SK-N-SH treated with all-trans-retinoic acid at 6 μM for 48 hours (cell line): ENCODE results near the gene COL15A1.

ENCODE experiments used
- ATAC-seq: fragments of 200-7000 bp; cut with Tn5 transposase; 3 replicates; pipeline ENCODE4 v1.9.1; 2020; ENCODE audit warnings: mild to moderate bottlenecking, moderate library complexity
- ARNTL ChIP-seq: fragments of 450-650 bp; formaldehyde crosslinking; IDR thresholded peaks from 2 replicates; pipeline ENCODE4 v1.5.0; 2020; ENCODE audit warnings: low read depth, mild to moderate bottlenecking, moderate library complexity, borderline replicate concordance
- BACH2 ChIP-seq: fragments of 250-450 bp; sonication (Bioruptor Pico); IDR thresholded peaks from 2 replicates; pipeline ENCODE4 v1.9.0; 2021; ENCODE audit warnings: mild to moderate bottlenecking, borderline replicate concordance
- CSDC2 ChIP-seq: fragments of 250-450 bp; sonication (Bioruptor Pico); IDR thresholded peaks from 2 replicates; pipeline ENCODE4 v1.5.0; 2020; ENCODE audit warnings: mild to moderate bottlenecking, moderate library complexity
- ESRRG ChIP-seq: fragments of 250-450 bp; sonication (Bioruptor Pico); IDR thresholded peaks from 2 replicates; pipeline ENCODE4 v1.6.1; 2021; ENCODE audit warnings: mild to moderate bottlenecking
- GLIS3 ChIP-seq: fragments of 250-450 bp; sonication (Bioruptor Pico); IDR thresholded peaks from 2 replicates; pipeline ENCODE4 v1.5.0; 2020; ENCODE audit warnings: mild to moderate bottlenecking, moderate library complexity
- ISL1 ChIP-seq: fragments of 250-450 bp; sonication (Bioruptor Pico); IDR thresholded peaks from 2 replicates; pipeline ENCODE4 v2.1.2; 2022; ENCODE audit warnings: mild to moderate bottlenecking, moderate library complexity
- OSR1 ChIP-seq: fragments of 250-450 bp; sonication (Bioruptor Pico); IDR thresholded peaks from 2 replicates; pipeline ENCODE4 v1.8.0; 2022; ENCODE audit warnings: moderate library complexity, mild to moderate bottlenecking, inconsistent platforms
- PPARA ChIP-seq: fragments of 250-450 bp; sonication (Bioruptor Pico); IDR thresholded peaks from 2 replicates; pipeline ENCODE4 v1.5.0; 2020; ENCODE audit warnings: mild to moderate bottlenecking, borderline replicate concordance
- RARB ChIP-seq: fragments of 250-450 bp; sonication (Bioruptor Pico); IDR thresholded peaks from 2 replicates; pipeline ENCODE4 v1.8.0; 2021; ENCODE audit warnings: mild to moderate bottlenecking, moderate library complexity
- SNAI2 ChIP-seq: fragments of 250-450 bp; sonication (Bioruptor Pico); IDR thresholded peaks from 2 replicates; pipeline ENCODE4 v1.5.0; 2020; ENCODE audit warnings: mild to moderate bottlenecking, moderate library complexity
- TCF4 ChIP-seq: fragments of 250-450 bp; sonication (Bioruptor Pico); IDR thresholded peaks from 2 replicates; pipeline ENCODE4 v1.8.0; 2021; ENCODE audit warnings: mild to moderate bottlenecking, moderate library complexity, borderline replicate concordance
- TOX ChIP-seq: fragments of 250-450 bp; sonication (Bioruptor Pico); IDR thresholded peaks from 2 replicates; pipeline ENCODE4 v1.8.0; 2021; ENCODE audit warnings: mild to moderate bottlenecking, moderate library complexity, borderline replicate concordance
- ZC3H10 ChIP-seq: fragments of 250-450 bp; sonication (Bioruptor Pico); IDR thresholded peaks from 2 replicates; pipeline ENCODE4 v1.5.1; 2021; ENCODE audit warnings: mild to moderate bottlenecking, moderate library complexity
- ZFP3 ChIP-seq: fragments of 250-450 bp; sonication (Bioruptor Pico); IDR thresholded peaks from 2 replicates; pipeline ENCODE4 v1.5.0; 2020; ENCODE audit warnings: mild to moderate bottlenecking, moderate library complexity
- ZFP30 ChIP-seq: fragments of 450-650 bp; formaldehyde crosslinking; IDR thresholded peaks from 2 replicates; pipeline ENCODE4 v1.5.0; 2022; ENCODE audit warnings: mild to moderate bottlenecking, moderate library complexity
- ZNF565 ChIP-seq: fragments of 450-650 bp; formaldehyde crosslinking; conservative IDR thresholded peaks from 2 replicates; pipeline ENCODE4 v1.5.0; 2020; ENCODE audit warnings: low read depth, mild to moderate bottlenecking, moderate library complexity
- ZNF70 ChIP-seq: fragments of 450-650 bp; formaldehyde crosslinking; IDR thresholded peaks from 2 replicates; pipeline ENCODE4 v1.5.0; 2020; ENCODE audit warnings: mild to moderate bottlenecking, moderate library complexity
- ZNF8 ChIP-seq: fragments of 450-650 bp; formaldehyde crosslinking; IDR thresholded peaks from 2 replicates; pipeline ENCODE4 v1.5.0; 2020; ENCODE audit warnings: mild to moderate bottlenecking, moderate library complexity
- TF ChIP-seq, protein P1 (sequence below): fragments of 250-450 bp; sonication (Bioruptor Pico); IDR thresholded peaks from 2 replicates; pipeline ENCODE4 v1.5.1; 2021; ENCODE audit warnings: mild to moderate bottlenecking, moderate library complexity
- TF ChIP-seq, protein P2 (sequence below): fragments of 250-450 bp; sonication (Bioruptor Pico); IDR thresholded peaks from 2 replicates; pipeline ENCODE4 v1.8.0; 2021; ENCODE audit warnings: low read depth, mild to moderate bottlenecking, moderate library complexity, borderline replicate concordance
- TF ChIP-seq, protein P3 (sequence below): fragments of 250-450 bp; sonication (Bioruptor Pico); IDR thresholded peaks from 2 replicates; pipeline ENCODE4 v1.8.0; 2020; ENCODE audit warnings: mild to moderate bottlenecking, moderate library complexity, borderline replicate concordance
- TF ChIP-seq, protein P4 (sequence below): fragments of 250-450 bp; sonication (Bioruptor Pico); IDR thresholded peaks from 2 replicates; pipeline ENCODE4 v1.5.1; 2020; ENCODE audit warnings: low read depth, mild to moderate bottlenecking, moderate library complexity

Gene COL15A1

DNA sequence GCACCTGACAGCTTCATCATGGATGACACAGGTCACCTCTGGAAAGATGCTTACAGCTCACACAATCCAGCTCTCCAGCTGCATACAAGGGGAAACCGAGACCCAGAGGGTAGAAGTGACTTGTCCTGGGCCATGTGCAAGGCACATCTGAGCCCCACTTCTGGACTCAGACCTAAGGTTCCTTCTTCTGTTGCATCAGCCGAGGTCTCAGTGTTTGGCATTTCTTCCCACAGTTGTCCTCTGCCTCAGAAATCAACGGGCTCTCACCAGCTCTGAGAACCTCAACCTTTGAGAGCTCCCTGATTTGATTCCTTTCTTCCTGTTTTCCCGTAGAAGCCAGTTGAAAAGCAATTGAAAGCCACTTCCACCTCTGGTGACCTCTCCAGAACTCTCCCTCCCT is 38.7 kb upstream of the COL15A1 start:
- no peak for TF ChIP-seq OSR1 (CRISPR knock-in tag)
- ATAC-seq, result no peak

DNA sequence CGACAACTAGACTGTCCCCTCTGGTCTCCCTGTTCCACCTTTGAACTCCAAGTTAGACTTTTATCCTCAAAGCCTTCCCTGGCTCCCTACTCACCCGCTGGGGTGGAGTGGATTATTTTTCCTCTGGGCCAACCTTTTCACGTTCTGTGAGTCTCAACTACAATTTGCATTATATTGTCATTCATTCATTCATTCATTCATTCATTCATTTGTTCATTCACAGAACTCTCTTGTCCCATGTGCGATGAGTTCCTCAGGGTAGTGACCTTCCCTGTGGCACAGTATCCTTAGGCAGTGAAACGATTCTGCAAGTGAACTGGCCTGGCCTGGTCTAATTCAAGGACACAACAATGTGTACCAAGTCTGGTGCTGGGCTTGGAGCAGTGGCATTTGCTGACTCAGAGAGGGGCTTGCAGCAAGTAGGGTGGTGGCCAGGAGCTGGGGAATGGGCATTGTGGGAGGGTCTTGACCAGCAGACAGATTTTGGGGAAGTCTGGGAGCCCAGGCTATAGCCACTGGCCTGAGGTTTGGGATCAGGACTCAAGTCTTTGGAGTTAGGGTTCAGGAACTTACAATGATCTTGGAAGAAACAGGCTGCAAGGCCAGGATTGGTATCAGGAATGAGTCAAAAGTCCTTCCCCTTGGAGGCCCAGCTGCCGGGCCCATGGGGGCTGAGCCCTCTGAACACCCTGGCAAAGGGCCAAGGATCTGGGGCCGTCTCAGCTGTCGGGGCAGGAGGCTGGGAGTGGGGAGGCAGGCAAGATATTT is 37.2 kb upstream of the COL15A1 start:
- no peak for ATAC-seq
- TF ChIP-seq GLIS3 (CRISPR knock-in tag) (no peak), BACH2 (no peak), ZNF70 (no peak), ZFP3 (no peak), ZFP30 (no peak), ESRRG (CRISPR knock-in tag) (no peak), OSR1 (CRISPR knock-in tag) (no peak), TCF4 (CRISPR knock-in tag) (no peak), RARB (CRISPR knock-in tag) (no peak), CSDC2 (no peak), SNAI2 (CRISPR knock-in tag) (no peak), TOX (no peak), ISL1 (CRISPR knock-in tag) (no peak), ZNF565 (no peak), PPARA (CRISPR knock-in tag) (no peak), ZC3H10 (no peak)
- TF ChIP-seq, protein P1, sequence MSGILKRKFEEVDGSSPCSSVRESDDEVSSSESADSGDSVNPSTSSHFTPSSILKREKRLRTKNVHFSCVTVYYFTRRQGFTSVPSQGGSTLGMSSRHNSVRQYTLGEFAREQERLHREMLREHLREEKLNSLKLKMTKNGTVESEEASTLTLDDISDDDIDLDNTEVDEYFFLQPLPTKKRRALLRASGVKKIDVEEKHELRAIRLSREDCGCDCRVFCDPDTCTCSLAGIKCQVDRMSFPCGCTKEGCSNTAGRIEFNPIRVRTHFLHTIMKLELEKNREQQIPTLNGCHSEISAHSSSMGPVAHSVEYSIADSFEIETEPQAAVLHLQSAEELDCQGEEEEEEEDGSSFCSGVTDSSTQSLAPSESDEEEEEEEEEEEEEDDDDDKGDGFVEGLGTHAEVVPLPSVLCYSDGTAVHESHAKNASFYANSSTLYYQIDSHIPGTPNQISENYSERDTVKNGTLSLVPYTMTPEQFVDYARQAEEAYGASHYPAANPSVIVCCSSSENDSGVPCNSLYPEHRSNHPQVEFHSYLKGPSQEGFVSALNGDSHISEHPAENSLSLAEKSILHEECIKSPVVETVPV (CRISPR knock-in tag), result no peak
- TF ChIP-seq, protein P2, sequence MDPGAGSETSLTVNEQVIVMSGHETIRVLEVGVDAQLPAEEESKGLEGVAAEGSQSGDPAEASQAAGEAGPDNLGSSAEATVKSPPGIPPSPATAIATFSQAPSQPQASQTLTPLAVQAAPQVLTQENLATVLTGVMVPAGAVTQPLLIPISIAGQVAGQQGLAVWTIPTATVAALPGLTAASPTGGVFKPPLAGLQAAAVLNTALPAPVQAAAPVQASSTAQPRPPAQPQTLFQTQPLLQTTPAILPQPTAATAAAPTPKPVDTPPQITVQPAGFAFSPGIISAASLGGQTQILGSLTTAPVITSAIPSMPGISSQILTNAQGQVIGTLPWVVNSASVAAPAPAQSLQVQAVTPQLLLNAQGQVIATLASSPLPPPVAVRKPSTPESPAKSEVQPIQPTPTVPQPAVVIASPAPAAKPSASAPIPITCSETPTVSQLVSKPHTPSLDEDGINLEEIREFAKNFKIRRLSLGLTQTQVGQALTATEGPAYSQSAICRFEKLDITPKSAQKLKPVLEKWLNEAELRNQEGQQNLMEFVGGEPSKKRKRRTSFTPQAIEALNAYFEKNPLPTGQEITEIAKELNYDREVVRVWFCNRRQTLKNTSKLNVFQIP (CRISPR knock-in tag), result no peak
- TF ChIP-seq, protein P3, sequence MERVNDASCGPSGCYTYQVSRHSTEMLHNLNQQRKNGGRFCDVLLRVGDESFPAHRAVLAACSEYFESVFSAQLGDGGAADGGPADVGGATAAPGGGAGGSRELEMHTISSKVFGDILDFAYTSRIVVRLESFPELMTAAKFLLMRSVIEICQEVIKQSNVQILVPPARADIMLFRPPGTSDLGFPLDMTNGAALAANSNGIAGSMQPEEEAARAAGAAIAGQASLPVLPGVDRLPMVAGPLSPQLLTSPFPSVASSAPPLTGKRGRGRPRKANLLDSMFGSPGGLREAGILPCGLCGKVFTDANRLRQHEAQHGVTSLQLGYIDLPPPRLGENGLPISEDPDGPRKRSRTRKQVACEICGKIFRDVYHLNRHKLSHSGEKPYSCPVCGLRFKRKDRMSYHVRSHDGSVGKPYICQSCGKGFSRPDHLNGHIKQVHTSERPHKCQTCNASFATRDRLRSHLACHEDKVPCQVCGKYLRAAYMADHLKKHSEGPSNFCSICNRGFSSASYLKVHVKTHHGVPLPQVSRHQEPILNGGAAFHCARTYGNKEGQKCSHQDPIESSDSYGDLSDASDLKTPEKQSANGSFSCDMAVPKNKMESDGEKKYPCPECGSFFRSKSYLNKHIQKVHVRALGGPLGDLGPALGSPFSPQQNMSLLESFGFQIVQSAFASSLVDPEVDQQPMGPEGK, result no peak
- TF ChIP-seq, protein P4, sequence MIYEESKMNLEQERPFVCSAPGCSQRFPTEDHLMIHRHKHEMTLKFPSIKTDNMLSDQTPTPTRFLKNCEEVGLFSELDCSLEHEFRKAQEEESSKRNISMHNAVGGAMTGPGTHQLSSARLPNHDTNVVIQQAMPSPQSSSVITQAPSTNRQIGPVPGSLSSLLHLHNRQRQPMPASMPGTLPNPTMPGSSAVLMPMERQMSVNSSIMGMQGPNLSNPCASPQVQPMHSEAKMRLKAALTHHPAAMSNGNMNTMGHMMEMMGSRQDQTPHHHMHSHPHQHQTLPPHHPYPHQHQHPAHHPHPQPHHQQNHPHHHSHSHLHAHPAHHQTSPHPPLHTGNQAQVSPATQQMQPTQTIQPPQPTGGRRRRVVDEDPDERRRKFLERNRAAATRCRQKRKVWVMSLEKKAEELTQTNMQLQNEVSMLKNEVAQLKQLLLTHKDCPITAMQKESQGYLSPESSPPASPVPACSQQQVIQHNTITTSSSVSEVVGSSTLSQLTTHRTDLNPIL (CRISPR knock-in tag), result no peak
- TF ChIP-seq, all 23 proteins: peak for 0

DNA sequence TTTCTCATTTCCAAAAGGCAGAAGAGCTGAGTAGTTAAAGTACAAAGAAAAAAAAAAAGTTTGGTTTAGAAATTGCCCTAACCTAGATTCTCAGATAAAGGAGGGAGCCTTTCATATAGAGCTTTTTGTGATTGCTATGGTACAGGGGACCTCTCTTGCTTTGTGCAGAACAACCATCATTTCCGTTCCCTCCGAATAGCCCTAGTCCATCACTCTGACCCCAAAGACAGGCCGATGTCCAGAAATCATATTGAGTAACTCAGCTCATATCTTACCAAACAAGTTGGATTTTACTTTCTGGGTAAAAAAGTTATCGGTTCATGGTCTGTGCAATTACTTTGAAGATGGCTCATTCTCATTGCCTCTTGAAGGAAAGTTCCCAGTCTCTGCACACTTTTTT is 36.7 kb upstream of the COL15A1 start:
- no peak for ATAC-seq
- TF ChIP-seq BACH2 (no peak), ZNF70 (no peak), ISL1 (CRISPR knock-in tag) (no peak), PPARA (CRISPR knock-in tag) (no peak)
- TF ChIP-seq, all 23 proteins: peak for 0

DNA sequence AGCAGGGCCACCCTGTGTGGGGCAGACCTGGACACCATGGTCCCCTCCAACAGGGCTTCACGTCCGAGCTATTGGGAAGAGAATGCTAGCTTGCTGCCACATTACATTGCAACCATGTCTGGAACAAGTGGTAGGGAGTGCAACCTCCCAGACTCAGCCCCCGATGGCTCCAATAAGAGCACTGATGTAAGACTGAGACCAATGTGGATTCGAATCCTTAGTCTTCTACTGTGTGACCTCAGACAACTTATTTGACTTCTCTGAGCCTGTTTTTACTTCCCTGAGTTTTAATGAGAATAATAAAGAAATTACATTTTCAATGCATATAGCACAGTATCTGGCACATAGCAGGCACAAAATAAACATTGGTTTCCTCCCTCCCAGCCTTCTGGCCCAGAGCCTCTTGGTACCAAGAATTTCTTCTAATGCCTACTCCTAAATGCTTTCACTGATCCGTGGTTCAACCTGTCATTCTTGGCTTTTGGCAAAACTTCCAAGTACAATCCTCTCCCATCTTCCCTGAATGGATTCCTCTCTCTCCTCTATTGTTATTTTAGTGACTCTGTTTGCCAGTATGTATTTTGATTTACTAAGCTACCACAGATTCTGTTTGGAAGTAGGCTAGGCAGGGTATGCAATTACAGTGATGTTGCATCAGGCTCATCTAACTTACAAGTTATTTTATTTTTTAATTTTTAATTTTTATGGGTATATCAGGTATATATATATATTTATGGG is 34.6 kb upstream of the COL15A1 start:
- TF ChIP-seq SNAI2 (CRISPR knock-in tag) (no peak), ZNF8 (CRISPR knock-in tag) (no peak), PPARA (CRISPR knock-in tag) (no peak), ARNTL (no peak), CSDC2 (no peak), ZFP30 (no peak), RARB (CRISPR knock-in tag) (no peak), OSR1 (CRISPR knock-in tag) (no peak), ZNF565 (no peak), ZFP3 (no peak)
- TF ChIP-seq, protein P4 (CRISPR knock-in tag), result no peak
- no peak for ATAC-seq
